ENCODE data around the gene GNAS.

Gene GNAS

DNA sequence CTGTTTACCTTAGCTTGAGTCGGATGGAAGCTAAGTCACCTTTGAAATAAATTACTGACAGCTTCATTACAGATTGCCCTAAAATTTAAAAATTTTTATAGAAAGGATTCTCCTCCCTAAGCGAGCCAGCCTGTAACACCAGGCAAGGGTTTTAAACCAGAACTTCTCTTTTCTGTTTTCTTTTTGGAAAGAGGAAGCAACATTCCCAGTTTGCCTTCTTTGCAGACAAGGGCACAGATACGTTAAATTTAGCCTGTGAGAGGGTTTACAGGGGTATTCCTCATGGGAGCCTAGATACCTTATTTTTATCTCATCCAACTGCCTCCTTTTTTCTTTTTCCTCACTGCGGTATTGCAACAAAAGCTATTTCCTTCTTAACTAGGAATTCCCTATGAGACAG is 45.0 kb downstream of the GNAS start:
- CTCF ChIA-PET = interaction anchor here (1.0 to 1.2 kb wide), 2 partner anchors 10 to 28 kb away, joined by 4 read pairs; no protein-coding TSS in a partner anchor
- POLR2A ChIA-PET = interaction anchor here (0.8 kb wide), 1 partner anchor 79 kb away, joined by 3 read pairs; no protein-coding TSS in a partner anchor
- DNase-seq (ENCODE audit: low read depth, low spot score) = no peak
- TF ChIP-seq, protein P1, sequence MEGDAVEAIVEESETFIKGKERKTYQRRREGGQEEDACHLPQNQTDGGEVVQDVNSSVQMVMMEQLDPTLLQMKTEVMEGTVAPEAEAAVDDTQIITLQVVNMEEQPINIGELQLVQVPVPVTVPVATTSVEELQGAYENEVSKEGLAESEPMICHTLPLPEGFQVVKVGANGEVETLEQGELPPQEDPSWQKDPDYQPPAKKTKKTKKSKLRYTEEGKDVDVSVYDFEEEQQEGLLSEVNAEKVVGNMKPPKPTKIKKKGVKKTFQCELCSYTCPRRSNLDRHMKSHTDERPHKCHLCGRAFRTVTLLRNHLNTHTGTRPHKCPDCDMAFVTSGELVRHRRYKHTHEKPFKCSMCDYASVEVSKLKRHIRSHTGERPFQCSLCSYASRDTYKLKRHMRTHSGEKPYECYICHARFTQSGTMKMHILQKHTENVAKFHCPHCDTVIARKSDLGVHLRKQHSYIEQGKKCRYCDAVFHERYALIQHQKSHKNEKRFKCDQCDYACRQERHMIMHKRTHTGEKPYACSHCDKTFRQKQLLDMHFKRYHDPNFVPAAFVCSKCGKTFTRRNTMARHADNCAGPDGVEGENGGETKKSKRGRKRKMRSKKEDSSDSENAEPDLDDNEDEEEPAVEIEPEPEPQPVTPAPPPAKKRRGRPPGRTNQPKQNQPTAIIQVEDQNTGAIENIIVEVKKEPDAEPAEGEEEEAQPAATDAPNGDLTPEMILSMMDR (IDR thresholded peaks at IDR 0.05; ENCODE audit: insufficient read depth, low read length, missing control alignments) = no peak
- no peak overlapping the region for H3K4me3 ChIP-seq (ENCODE audit: low read depth, low read length)

DNA sequence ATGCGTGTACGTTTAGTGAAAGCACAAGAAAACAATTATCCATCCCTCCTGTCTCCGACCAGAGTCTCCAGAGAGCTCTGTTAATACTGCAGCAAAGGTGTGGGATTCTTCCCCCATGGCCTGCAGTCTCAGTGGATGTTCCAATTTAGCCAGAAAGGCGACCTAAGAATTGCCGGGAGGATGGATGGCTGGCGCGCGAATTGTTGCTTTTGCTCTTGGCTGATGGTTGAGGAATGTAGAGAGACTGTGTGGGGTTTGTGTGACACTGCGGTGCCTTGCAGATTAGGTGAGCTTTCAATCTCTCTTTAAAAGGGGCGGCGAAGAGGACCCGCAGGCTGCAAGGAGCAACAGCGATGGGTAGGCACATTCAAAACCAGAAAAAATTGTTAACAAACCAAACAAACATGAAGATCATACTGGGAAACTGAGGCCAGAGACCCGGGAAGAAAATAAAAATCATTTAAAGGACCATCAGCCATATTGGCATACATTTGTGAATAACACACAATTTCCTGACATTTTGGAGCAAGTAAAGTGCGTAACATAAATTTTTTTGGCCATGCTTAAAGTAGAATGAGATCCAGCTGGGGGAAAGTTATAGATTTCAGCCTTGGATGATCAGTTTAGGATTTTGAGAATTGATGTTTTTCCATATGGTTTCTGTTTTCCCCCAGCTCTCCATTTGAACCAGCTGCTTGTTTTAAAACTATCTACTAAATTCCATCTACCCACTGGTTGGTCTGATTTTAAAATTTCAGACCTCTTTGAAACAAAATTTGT is 46.3 kb downstream of the GNAS start:
- no peak for DNase-seq (ENCODE audit: low read depth, low spot score)
- POLR2A ChIA-PET = interaction anchor here (0.6 kb wide), 1 partner anchor 1164 kb away, joined by 3 read pairs; no protein-coding TSS in a partner anchor
- CTCF ChIA-PET = interaction anchor here (1.0 to 1.5 kb wide), 4 partner anchors 189 to 662 kb away, joined by 3 to 5 read pairs (median 4); no protein-coding TSS in a partner anchor
- no peak overlapping the region for H3K4me3 ChIP-seq (ENCODE audit: low read depth, low read length)
- TF ChIP-seq, protein P1 (IDR thresholded peaks at IDR 0.05; ENCODE audit: insufficient read depth, low read length, missing control alignments) = no peak

DNA sequence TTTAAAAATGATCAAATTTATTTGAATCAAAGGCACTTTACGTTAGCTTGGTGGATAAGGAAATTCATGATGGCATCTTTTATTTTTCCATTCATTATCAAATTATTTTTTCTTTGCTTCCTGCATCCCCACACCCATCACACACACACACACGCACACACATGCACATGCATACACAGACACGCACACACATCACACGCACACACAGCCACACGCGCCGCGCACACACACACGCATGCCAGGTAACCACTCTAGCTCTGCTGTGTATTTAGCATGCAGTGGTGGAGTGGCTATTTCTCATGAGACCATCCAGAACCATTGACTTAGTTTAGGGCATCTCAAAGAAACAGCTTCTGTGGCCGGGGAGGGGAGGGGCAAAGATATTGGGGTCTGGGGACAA is 47.0 kb downstream of the GNAS start:
- POLR2A ChIA-PET = interaction anchor here (0.6 to 1.0 kb wide), 2 partner anchors 95 to 1163 kb away, joined by 3 read pairs; no protein-coding TSS in a partner anchor
- DNase-seq (ENCODE audit: low read depth, low spot score) = no peak
- TF ChIP-seq, protein P1 (IDR thresholded peaks at IDR 0.05; ENCODE audit: insufficient read depth, low read length, missing control alignments) = no peak
- no peak overlapping the region for H3K4me3 ChIP-seq (ENCODE audit: low read depth, low read length)
- CTCF ChIA-PET = interaction anchor here (1.2 to 1.5 kb wide), 2 partner anchors 15 to 322 kb away, joined by 3 to 4 read pairs; no protein-coding TSS in a partner anchor

DNA sequence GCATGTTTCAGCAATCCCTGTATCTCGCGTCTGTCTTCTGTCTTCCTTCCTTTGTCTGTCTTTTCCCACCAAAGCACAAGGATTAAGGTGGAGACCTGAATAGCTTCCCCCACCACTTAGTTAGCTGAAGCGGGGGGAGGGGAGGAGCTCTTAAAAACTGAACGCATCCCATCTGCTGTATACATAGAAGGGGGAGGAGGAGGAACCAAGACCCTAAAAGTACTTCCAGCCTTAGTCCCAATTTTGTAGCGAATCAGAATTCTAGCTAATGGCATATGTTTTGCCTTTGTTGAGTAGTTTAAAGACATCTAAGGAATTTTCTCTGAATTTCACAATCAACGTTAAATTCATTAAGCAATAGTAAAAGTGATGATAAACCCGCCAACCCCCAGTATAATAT is 47.9 kb downstream of the GNAS start:
- H3K4me3 ChIP-seq (ENCODE audit: low read depth, low read length) = no peak overlapping the region
- TF ChIP-seq, protein P1 (IDR thresholded peaks at IDR 0.05; ENCODE audit: insufficient read depth, low read length, missing control alignments) = no peak
- DNase-seq (ENCODE audit: low read depth, low spot score) = no peak
- ChIA-PET POLR2A (interaction anchor here (1.0 kb wide), 1 partner anchor 94 kb away, joined by 3 read pairs; no protein-coding TSS in a partner anchor), CTCF (interaction anchor here (1.2 to 1.3 kb wide), 3 partner anchors 14 to 30 kb away, joined by 3 to 4 read pairs (median 3); no protein-coding TSS in a partner anchor)

DNA sequence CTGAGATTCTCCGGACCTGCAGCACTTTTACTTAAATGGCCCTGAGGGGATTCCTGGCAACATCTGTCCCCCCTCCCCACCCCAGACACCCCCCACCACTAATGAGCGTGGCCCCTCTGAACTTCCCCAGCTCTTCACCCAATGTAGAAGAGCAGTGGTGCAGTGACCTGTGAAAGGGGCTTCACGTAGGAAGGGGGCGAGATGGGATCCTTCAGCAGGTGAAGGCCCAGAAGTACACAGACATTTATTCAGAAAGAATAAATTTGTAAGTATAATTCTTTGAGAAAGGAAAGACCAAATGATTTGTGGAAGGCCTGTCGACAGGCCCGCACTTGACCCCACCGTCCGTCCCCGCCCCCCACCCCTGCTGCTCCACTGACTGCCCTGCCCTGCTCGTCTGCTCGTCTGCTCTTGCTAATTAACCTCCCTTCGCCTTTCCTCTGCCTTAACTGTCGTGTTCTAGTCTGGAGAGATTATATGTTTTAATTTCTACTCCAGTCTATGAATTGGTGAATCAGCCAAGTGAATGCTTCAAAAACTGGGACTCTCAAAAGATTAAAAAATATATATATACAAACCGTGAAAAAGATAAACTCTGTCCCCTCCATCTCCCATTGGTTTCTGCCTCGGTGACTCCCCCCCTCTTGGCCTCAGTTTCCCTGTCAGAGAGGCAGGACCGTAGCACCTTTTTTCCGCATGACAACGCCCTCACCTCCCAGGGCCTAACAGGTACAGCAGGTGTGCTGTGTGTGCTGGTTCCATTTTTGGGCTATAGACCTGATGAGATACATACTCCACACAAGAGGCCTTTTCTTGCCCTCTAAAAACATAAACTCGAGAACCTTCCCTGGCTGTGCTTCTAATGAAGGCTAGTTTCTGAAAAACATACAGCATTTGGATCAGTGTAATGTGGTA is 49.2 kb downstream of the GNAS start:
- TF ChIP-seq, protein P1 (IDR thresholded peaks at IDR 0.05; ENCODE audit: insufficient read depth, low read length, missing control alignments) = no peak
- no peak for DNase-seq (ENCODE audit: low read depth, low spot score)
- CTCF ChIA-PET = interaction anchor here (1.2 to 1.3 kb wide), 2 partner anchors 25 to 32 kb away, joined by 3 to 4 read pairs; no protein-coding TSS in a partner anchor
- no peak overlapping the region for H3K4me3 ChIP-seq (ENCODE audit: low read depth, low read length)
- POLR2A ChIA-PET = interaction anchor here (0.6 kb wide), 1 partner anchor 63 kb away, joined by 3 read pairs; no protein-coding TSS in a partner anchor
